GM20000 (cell line): ENCODE results near the gene BOLL.
"Not testable (repeated sequence)": the region's sequence is repeated elsewhere in the genome, so short reads cannot be mapped to it uniquely, and the experiment has no call there.

Experiments used
- DNase-seq: peaks from one replicate; pipeline ENCODE4 v3.0.0; 2012; ENCODE audit warnings: low spot score
- TF ChIP-seq, protein P1 (sequence below): IDR thresholded peaks from 2 replicates; pipeline ENCODE4 v1.5.1; 2012; ENCODE audit warnings: mild to moderate bottlenecking, control low read depth; ENCODE audit errors: extremely low read depth, missing control alignments

Gene BOLL, protein sequence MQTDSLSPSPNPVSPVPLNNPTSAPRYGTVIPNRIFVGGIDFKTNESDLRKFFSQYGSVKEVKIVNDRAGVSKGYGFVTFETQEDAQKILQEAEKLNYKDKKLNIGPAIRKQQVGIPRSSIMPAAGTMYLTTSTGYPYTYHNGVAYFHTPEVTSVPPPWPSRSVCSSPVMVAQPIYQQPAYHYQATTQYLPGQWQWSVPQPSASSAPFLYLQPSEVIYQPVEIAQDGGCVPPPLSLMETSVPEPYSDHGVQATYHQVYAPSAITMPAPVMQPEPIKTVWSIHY

DNA sequence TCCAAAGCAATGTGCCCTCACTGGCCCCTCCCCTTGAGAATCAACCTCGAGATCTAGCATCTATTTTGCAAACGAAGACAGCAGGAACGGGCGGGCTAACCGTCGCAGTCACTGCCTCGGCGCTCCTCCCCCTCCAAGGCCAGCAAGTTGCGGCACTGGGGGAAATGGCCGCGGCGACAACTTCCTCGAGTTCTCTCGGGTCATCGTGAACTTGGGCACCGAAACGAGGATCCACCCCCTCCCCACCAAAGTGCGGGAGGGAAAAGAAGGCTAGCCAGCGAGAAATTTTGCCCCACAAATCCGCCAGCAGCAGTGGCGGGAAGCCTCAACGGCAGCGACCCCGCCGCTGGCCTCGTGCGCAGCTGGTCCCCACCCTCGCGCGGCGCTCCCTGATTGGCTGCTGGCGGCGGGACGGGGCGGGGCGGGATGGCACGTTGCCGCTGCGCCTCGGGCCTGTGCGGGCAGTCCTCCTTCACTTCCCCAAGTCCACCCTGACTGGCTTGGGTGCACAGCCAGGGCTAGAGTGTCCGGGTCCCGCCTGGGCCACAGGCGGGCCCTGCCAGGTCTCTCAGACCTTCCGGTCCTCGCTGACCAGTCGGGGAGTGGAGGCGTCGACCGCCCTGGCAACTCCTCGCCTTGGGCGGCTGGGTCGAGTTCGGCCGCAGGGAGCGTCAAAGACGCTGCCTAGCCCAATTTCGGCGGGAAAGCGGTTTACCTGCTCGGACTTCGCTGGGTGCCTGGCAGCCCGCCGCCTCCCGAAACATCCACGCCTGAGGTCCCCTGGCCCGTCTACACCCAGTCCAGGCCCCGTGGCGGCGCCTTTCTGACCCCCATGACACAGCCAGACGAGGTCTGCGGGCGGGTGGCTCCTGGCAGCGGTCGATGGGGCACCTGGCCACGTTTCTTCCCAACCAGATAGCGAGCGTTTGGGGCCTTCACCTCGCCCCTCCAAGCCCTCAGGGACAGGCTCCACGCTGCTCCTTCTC is at the start of gene BOLL:
BOLL (minus strand) TSS at position 364 of the 986 bp plus-strand sequence. CDS start 3,469 bp downstream, outside the sequence.
- TF ChIP-seq, protein P1, sequence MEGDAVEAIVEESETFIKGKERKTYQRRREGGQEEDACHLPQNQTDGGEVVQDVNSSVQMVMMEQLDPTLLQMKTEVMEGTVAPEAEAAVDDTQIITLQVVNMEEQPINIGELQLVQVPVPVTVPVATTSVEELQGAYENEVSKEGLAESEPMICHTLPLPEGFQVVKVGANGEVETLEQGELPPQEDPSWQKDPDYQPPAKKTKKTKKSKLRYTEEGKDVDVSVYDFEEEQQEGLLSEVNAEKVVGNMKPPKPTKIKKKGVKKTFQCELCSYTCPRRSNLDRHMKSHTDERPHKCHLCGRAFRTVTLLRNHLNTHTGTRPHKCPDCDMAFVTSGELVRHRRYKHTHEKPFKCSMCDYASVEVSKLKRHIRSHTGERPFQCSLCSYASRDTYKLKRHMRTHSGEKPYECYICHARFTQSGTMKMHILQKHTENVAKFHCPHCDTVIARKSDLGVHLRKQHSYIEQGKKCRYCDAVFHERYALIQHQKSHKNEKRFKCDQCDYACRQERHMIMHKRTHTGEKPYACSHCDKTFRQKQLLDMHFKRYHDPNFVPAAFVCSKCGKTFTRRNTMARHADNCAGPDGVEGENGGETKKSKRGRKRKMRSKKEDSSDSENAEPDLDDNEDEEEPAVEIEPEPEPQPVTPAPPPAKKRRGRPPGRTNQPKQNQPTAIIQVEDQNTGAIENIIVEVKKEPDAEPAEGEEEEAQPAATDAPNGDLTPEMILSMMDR = no peak
- DNase-seq = no peak

DNA sequence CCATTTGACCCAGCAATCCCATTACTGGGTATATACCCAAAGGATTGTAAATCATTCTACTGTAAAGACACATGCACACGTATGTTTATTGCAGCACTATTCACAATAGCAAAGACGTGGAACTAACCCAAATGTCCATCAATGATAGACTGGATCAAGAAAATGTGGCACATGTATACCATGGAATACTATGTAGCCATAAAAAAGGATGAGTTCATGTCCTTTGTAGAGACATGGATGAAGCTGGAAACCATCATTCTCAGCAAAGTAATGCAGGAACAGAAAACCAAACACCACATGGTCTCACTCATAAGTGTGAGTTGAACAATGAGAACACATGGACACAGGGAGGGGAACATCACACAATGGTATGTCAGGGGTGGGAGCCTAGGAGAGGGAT is 49.7 kb upstream of the BOLL start:
- DNase-seq = not testable (repeated sequence)

DNA sequence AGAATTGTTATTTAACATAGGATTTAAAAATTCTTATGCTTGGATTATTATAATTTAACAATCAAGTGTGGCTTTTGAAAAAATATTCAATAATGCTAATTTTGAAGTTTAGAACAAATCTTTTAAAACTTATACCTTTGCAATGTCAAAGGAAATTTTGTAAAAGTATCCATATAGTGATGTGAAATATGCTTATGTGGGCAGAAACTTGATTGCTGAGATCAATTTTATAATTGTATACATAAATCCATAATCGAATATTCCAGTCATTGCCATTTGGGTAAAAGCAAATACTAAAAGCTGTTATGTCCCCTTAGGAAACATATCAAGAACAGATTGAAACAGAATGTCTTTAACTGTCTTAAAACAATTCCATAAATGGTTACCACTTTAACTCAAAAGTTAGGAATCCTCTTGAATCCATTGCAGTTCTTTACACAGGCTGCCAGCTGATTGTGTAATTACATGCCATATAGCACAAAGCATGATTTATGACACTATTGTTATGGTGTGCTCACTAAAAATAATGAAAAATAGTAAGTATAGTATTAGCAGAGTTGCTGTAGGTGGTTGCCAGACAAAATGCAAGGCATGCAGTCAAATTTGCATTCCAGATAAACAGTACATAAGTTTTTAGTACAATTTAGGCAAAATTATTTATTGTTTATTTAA is 43.5 kb upstream of the BOLL start:
- TF ChIP-seq, protein P1 = no peak
- no peak for DNase-seq

DNA sequence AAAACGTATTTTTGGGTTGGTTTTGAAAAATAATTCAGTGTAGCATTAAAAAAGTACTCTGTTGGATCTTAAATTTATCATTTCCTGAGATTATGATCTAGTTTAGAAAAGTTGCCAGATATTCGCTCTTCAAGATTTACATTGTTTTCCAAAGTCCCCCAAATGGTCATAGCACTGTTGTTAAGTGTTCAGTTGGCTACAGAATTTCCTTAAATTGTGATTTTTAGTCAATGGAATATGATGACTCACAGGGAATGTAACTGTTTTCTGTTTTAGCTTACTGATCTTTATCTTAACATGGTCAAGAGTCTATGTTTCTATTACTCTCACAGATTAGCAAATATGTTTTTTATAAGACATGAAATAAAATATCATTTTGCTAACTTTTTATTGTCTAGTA is 42.5 kb upstream of the BOLL start:
- no peak for DNase-seq
- TF ChIP-seq, protein P1 = no peak

DNA sequence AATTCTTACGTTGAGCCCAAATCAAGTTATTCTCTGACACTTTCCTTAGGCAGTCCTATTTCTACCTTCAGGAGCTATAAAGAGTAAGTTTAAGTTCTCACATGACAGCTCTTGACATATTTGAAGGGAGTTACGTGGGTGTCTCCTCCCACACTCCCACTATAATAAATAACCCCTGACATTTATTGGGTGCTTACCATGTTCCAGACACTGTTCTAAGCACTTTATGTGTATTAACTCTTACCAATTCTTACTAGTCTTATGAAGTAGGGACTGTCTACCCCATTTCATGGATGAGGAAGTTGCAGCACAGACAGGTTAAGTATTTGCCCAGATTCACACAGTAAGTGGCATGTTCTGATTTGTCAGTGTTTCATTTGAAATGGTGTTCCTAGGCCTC is 37.2 kb upstream of the BOLL start:
- DNase-seq = no peak
- TF ChIP-seq, protein P1 = no peak

DNA sequence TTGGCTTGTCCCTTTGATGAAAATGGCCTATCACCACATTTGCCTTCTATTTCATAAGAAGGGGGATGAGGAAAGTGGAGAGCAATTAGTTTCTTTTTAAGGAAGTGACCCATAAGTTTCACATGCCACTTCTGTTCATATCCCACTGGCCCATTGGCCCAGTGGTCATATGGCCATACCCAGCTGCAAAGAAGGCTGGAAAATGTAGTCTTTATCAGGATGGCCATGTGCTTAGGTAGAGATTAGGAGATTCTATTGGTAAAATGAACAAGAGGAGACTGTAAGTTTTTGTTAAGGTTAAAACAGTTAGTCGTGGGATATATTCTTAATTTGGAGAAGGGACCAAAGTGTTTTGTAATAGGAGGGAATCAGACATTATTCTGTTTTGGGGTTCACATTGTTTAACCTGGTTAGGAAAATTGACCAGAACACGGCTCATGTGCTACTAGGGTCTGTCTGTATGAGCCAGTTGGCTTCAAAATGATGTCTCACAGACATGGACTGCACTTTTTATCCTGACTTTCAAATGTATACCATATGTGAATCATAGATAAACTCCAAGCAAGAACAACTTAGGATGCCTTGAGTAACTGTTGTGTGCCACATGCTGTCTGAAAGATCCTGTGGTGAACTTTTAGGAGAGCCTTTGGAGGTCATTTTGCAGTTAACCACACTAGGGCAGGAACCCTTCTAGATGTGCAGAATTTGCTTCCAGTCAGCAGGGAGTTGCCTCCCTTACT is 36.6 kb upstream of the BOLL start:
- no peak for DNase-seq
- TF ChIP-seq, protein P1 = no peak

DNA sequence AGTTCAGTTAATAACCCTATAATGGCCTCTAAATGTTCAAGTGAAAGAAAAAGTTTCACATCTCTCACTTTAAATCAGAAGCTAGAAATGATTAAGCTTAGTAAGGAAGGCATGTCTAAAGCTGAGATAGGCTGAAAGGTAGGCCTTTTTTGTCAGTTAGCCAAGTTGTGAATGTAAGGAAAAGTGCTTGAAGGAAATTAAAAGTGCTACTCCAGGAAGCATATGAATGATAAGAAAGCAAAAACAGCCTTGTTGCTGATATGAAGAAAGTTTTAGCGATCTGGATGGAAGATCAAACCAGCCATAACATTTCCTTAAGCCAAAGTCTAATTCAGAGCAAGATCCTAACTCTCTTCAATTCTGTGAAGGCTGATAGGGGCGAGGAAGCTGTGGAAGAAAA is 29.4 kb upstream of the BOLL start:
- TF ChIP-seq, protein P1 = no peak
- DNase-seq = no peak
